B cell (primary cell): ENCODE measurements around the gene CNTD1. TPM values are rescaled to one million over a fixed set of nuclear protein-coding genes. Genes with fewer than 3 reads are reported as not detected.

Experiments used
- ATAC-seq: fragments of 200-7000 bp; cut with Tn5 transposase; one replicate; pipeline ENCODE4 v1.10.0; 2021; ENCODE audit warnings: low read depth, mild to moderate bottlenecking, moderate number of reproducible peaks, moderate library complexity
- CTCF ChIA-PET: fragments of 350-600 bp; sonication (Branson Sonifier 250); formaldehyde crosslinking; loops from one replicate; lab custom pipeline; 2021; ENCODE audit warnings: antibody characterized with exemption, inconsistent platforms; lab: Charles Lee
- POLR2A ChIA-PET: fragments of 350-600 bp; sonication (Branson Sonifier 250); formaldehyde crosslinking; loops from one replicate; lab custom pipeline; 2021; ENCODE audit warnings: antibody characterized with exemption; lab: Charles Lee
- DNase-seq: peaks from one replicate; pipeline ENCODE4 v3.0.0; 2013
- H2AFZ ChIP-seq: 2 replicates; pipeline ENCODE4 v1.6.1; 2012; ENCODE audit warnings: mild to moderate bottlenecking, low read depth, low read length; ENCODE audit not compliant: insufficient read depth, poor library complexity, severe bottlenecking
- H3K27ac ChIP-seq, 2 donors: 1 replicate in 1 of 2; 2 replicates in 1 of 2; pipeline ENCODE4 v1.5.1; 2012 to 2013; ENCODE audit warnings: low read length in 2 of 2, mild to moderate bottlenecking in 2 of 2, moderate library complexity in 1 of 2
- H3K27me3 ChIP-seq, 4 experiments: fragments of 200-600 bp in 1 of 4; sonication (generic) in 1 of 4; replicated peaks in 1 of 4; 1 replicate in 2 of 4; 2 replicates in 2 of 4; pipeline versions ENCODE4 v1.6.1 to v1.7.0; 2013 to 2016; ENCODE audit warnings: low read length in 3 of 4, mild to moderate bottlenecking in 2 of 4, mixed read lengths in 1 of 4, moderate library complexity in 1 of 4; ENCODE audit not compliant: insufficient read depth in 4 of 4, control insufficient read depth in 3 of 4; ENCODE audit errors: control extremely low read depth in 1 of 4
- H3K36me3 ChIP-seq, 2 experiments: replicated peaks in 1 of 2; 1 replicate in 1 of 2; 2 replicates in 1 of 2; pipeline versions ENCODE4 v1.6.1 to v1.7.1; 2013; ENCODE audit warnings: low read length in 1 of 2; ENCODE audit not compliant: insufficient read depth in 2 of 2, control insufficient read depth in 1 of 2; ENCODE audit errors: control extremely low read depth in 1 of 2, extremely low read depth in 1 of 2
- H3K4me1 ChIP-seq, 2 donors: fragments of 200-600 bp in 1 of 2; sonication (generic) in 1 of 2; 1 replicate in 1 of 2; 2 replicates in 1 of 2; pipeline versions ENCODE4 v1.5.1 to v1.6.1; 2013 to 2017; ENCODE audit warnings: low read length in 2 of 2; ENCODE audit not compliant: control insufficient read depth in 2 of 2, insufficient read depth in 2 of 2
- H3K4me2 ChIP-seq: replicated peaks from 2 replicates; pipeline ENCODE3; 2012; ENCODE audit warnings: mild to moderate bottlenecking, low read depth, low read length; ENCODE audit not compliant: poor library complexity, severe bottlenecking
- H3K4me3 ChIP-seq, 5 experiments: fragments of 200-600 bp in 1 of 5; sonication (generic) in 1 of 5; 1 replicate in 3 of 5; 2 replicates in 2 of 5; pipeline versions ENCODE4 v1.5.1 to v1.7.0; 2011 to 2016; ENCODE audit warnings: low read length in 4 of 5, mild to moderate bottlenecking in 4 of 5, low read depth in 2 of 5, control low read depth in 1 of 5, moderate library complexity in 1 of 5; ENCODE audit not compliant: insufficient read depth in 1 of 5; ENCODE audit errors: control extremely low read depth in 1 of 5, extremely low read depth in 1 of 5
- H3K79me2 ChIP-seq: fragments of 200-600 bp; sonication (generic); one replicate; pipeline ENCODE4 v1.6.0; 2016; ENCODE audit warnings: low read length; ENCODE audit not compliant: control insufficient read depth, insufficient read depth
- H3K9ac ChIP-seq: fragments of 200-600 bp; sonication (generic); 2 replicates; pipeline ENCODE4 v1.6.1; 2017; ENCODE audit warnings: mild to moderate bottlenecking, low read length, moderate library complexity
- H3K9me3 ChIP-seq, 3 donors: one replicate each; pipeline versions ENCODE4 v1.6.1 to v1.7.1; 2013; ENCODE audit warnings: low read length in 2 of 3; ENCODE audit not compliant: control insufficient read depth in 2 of 3, insufficient read depth in 1 of 3; ENCODE audit errors: control extremely low read depth in 1 of 3
- H4K20me1 ChIP-seq: 2 replicates; pipeline ENCODE4 v1.6.0; 2012; ENCODE audit warnings: mild to moderate bottlenecking, low read length; ENCODE audit not compliant: insufficient read depth, control insufficient read depth, poor library complexity, severe bottlenecking
- H3K27ac Mint-ChIP-seq: one replicate; pipeline ENCODE4 v1.8.0; 2021; ENCODE audit warnings: mixed read lengths
- H3K27me3 Mint-ChIP-seq: one replicate; pipeline ENCODE4 v1.8.0; 2021; ENCODE audit warnings: mixed read lengths
- H3K4me1 Mint-ChIP-seq: one replicate; pipeline ENCODE4 v1.8.0; 2021; ENCODE audit warnings: mixed read lengths
- H3K4me3 Mint-ChIP-seq: one replicate; pipeline ENCODE4 v1.8.0; 2021; ENCODE audit warnings: mixed read lengths
- H3K9me3 Mint-ChIP-seq: one replicate; pipeline ENCODE4 v1.8.0; 2022; ENCODE audit warnings: mixed read lengths; ENCODE audit not compliant: insufficient read depth
- EZH2 ChIP-seq: IDR thresholded peaks from 2 replicates; pipeline ENCODE4 v1.6.1; 2012; ENCODE audit warnings: borderline replicate concordance, low read depth, mild to moderate bottlenecking, moderate library complexity, low read length; ENCODE audit not compliant: insufficient read depth, poor library complexity, severe bottlenecking
- WGBS: methylation state at CpG from one replicate; pipeline ENCODE4 v1.1.5; 2013; ENCODE audit warnings: missing lambda C conversion rate; ENCODE audit not compliant: insufficient coverage; 5-methylcytosine and 5-hydroxymethylcytosine counted together
- intact Hi-C: fragments of 100-400 bp; cut with micrococcal nuclease; formaldehyde crosslinking; loops from one replicate; pipeline ENCODE4 v1.10.0; 2022
- polyA plus RNA-seq: library from polyadenylated mRNA; depleted of rRNA; stranded (reverse); fragments of >200 nt; gene quantifications from 2 replicates; pipeline ENCODE4 v1.2.3, GENCODE V29; 2012
- total RNA-seq, 2 donors: library from RNA; stranded (reverse); fragments of 120-200 nt in 1 of 2; gene quantifications; 1 replicate in 1 of 2; 2 replicates in 1 of 2; pipeline versions ENCODE4 v1.2.3 to v1.2.4, GENCODE V29; 2013 to 2022
- TF ChIP-seq, protein P1 (sequence below): fragments of 200-600 bp; IDR thresholded peaks from one replicate; pipeline ENCODE4 v1.8.0; 2022; ENCODE audit warnings: antibody characterized with exemption, mild to moderate bottlenecking

Gene CNTD1
- total and polyA plus RNA-seq, 2 donors (not counting 1 experiment from before 2014, with no cell fraction given), result not detected

DNA sequence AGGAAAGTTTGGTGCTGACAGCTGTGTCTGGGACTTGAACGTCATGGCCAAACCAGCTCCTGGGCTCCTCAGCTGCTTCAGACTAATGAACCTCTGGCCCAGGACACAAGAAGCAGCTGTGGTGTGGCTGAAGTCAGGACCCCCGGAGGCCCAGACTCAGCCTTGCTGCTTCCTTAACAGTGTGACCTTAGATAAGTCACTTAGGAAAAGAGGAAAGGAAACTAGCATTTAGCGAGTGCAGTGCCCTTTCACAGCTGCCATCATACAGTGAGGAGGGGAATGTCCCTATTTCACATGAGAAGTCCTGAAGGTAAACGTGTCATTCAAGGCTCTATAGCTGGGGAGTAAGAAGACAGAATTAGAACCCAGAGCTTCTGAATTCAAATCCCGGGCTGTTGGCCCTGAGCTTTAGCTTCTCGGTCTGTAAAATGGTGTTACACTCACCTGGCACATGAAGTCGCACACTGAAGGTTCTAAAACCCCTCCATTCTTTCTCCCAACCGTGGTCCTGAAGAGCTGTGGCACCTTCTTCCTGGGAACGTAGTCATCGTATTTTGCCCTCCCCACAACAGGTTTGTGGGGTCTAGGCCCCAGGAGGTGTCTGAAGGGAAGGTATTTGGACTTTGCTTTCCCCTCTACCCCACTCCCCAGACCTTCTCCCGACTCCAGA is 38.5 kb upstream of the CNTD1 start:
- H3K9me3 ChIP-seq, result no peaks in the 10 kb centered on the region
- peak overlapping the region; percentile 37 for H3K27ac Mint-ChIP-seq
- ChIA-PET POLR2A (interaction anchor here (0.6 to 1.0 kb wide), 3 partner anchors 76 to 1440 kb away, joined by 3 to 6 read pairs (median 4); partner anchors contain the start of gene ATXN7L3), CTCF (interaction anchor here (1.0 to 4.8 kb wide), 10 partner anchors 8 to 871 kb away, joined by 3 to 60 read pairs (median 4); partner anchors contain the start of genes PSMC3IP and VPS25)
- peaks cover 0 to 48% (median 14%) of the 10 kb centered on the region in 4 experiments for H3K27me3 ChIP-seq
- peak overlapping the region; percentile 85 for H3K4me3 Mint-ChIP-seq
- H3K9me3 Mint-ChIP-seq, result no peaks in the 10 kb centered on the region
- intact Hi-C loops, result no loop called here
- no peak overlapping the region for H3K4me3 ChIP-seq
- H3K79me2 ChIP-seq, result no peaks in the 10 kb centered on the region
- ATAC-seq (peak; percentile 66), DNase-seq (peak; percentile 76)
- no peaks in the 10 kb centered on the region for H4K20me1 ChIP-seq
- TF ChIP-seq, protein P1, sequence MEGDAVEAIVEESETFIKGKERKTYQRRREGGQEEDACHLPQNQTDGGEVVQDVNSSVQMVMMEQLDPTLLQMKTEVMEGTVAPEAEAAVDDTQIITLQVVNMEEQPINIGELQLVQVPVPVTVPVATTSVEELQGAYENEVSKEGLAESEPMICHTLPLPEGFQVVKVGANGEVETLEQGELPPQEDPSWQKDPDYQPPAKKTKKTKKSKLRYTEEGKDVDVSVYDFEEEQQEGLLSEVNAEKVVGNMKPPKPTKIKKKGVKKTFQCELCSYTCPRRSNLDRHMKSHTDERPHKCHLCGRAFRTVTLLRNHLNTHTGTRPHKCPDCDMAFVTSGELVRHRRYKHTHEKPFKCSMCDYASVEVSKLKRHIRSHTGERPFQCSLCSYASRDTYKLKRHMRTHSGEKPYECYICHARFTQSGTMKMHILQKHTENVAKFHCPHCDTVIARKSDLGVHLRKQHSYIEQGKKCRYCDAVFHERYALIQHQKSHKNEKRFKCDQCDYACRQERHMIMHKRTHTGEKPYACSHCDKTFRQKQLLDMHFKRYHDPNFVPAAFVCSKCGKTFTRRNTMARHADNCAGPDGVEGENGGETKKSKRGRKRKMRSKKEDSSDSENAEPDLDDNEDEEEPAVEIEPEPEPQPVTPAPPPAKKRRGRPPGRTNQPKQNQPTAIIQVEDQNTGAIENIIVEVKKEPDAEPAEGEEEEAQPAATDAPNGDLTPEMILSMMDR, result no peak
- no peak for TF ChIP-seq EZH2
- H3K36me3 ChIP-seq, result no peaks in the 10 kb centered on the region
- H3K27ac ChIP-seq, result no peak overlapping the region
- peaks cover 48% of the 10 kb centered on the region for H3K27me3 Mint-ChIP-seq
- H2AFZ ChIP-seq, result no peak overlapping the region
- H3K4me2 ChIP-seq, result peak overlapping the region; percentile 93
- H3K4me1 ChIP-seq, result peaks cover 19 to 23% of the 10 kb centered on the region in 2 donors
- H3K4me1 Mint-ChIP-seq, result peaks cover 23% of the 10 kb centered on the region
- WGBS, result 55% methylated on average over 5 of the region's 11 CpGs
- H3K9ac ChIP-seq, result no peak overlapping the region
